Activated naive CD8-positive, alpha-beta T cell (primary cell): ENCODE data around the gene TNIP1.

Experiments
- H3K27ac Mint-ChIP-seq: one replicate; pipeline ENCODE4 v1.8.0; 2021; ENCODE audit warnings: mixed read lengths
- H3K27me3 Mint-ChIP-seq: one replicate; pipeline ENCODE4 v1.8.0; 2021; ENCODE audit warnings: mixed read lengths
- H3K36me3 Mint-ChIP-seq: one replicate; pipeline ENCODE4 v1.8.0; 2021; ENCODE audit warnings: mixed read lengths
- H3K4me1 Mint-ChIP-seq: one replicate; pipeline ENCODE4 v1.8.0; 2021; ENCODE audit warnings: low read depth, mixed read lengths
- H3K4me3 Mint-ChIP-seq: one replicate; pipeline ENCODE4 v1.8.0; 2021; ENCODE audit warnings: mild to moderate bottlenecking, mixed read lengths
- H3K9me3 Mint-ChIP-seq: one replicate; pipeline ENCODE4 v1.8.0; 2021; ENCODE audit warnings: low read depth, mixed read lengths

TNIP1 gene, protein sequence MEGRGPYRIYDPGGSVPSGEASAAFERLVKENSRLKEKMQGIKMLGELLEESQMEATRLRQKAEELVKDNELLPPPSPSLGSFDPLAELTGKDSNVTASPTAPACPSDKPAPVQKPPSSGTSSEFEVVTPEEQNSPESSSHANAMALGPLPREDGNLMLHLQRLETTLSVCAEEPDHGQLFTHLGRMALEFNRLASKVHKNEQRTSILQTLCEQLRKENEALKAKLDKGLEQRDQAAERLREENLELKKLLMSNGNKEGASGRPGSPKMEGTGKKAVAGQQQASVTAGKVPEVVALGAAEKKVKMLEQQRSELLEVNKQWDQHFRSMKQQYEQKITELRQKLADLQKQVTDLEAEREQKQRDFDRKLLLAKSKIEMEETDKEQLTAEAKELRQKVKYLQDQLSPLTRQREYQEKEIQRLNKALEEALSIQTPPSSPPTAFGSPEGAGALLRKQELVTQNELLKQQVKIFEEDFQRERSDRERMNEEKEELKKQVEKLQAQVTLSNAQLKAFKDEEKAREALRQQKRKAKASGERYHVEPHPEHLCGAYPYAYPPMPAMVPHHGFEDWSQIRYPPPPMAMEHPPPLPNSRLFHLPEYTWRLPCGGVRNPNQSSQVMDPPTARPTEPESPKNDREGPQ

DNA sequence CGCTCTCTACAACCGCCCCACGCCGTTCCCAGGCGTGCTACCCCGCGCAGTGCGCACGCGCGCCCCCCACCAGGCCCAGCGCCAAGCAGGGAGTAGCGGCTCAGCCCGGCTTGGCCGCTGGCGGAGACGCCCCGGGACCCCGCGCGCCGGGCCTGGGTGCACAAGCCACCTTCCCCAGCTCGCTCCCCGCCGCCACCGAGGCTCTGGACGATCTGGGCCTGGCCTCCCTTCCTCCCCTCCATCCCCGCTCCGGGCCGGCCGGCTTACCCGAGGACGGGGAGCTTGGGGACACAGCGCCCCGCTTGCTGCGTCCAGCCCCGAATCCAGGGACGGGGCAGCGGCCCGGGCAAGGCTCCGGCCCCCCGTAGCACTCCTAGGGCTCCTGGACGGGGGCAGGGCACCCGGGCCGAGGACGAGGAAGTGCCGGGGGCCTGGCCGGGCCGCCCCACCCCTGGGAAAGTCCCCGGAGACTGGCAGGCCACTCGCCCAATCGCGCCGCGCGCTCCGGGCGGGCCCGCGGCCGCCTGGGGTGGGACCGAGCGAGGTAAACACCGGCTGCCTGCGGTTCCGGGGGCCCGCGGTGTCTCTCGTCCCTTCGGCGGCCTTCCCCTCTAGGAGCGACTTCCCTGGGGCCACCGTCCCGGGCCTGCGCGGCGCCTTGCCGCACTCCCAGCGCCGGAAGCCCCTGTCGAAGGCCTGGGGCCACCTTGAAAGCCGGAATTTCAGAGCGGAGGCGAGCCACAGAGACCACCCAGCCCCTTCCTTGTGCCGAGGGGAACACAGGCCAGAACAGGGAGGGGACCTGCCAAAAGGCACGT lies at the start of gene TNIP1:
TNIP1 (minus strand) TSS at position 422 of the 818 bp plus-strand sequence. CDS start 15,939 bp downstream, outside the sequence.
- H3K4me1 Mint-ChIP-seq = peaks cover 78% of the 10 kb centered on the region
- H3K4me3 Mint-ChIP-seq = peak within 1 kb of the TSS; percentile 96
- H3K36me3 Mint-ChIP-seq = peaks cover 8% of the 10 kb centered on the region
- H3K27me3 Mint-ChIP-seq = no peaks in the 10 kb centered on the region
- H3K27ac Mint-ChIP-seq = peak within 1 kb of the TSS; percentile 95
- no peaks in the 10 kb centered on the region for H3K9me3 Mint-ChIP-seq

DNA sequence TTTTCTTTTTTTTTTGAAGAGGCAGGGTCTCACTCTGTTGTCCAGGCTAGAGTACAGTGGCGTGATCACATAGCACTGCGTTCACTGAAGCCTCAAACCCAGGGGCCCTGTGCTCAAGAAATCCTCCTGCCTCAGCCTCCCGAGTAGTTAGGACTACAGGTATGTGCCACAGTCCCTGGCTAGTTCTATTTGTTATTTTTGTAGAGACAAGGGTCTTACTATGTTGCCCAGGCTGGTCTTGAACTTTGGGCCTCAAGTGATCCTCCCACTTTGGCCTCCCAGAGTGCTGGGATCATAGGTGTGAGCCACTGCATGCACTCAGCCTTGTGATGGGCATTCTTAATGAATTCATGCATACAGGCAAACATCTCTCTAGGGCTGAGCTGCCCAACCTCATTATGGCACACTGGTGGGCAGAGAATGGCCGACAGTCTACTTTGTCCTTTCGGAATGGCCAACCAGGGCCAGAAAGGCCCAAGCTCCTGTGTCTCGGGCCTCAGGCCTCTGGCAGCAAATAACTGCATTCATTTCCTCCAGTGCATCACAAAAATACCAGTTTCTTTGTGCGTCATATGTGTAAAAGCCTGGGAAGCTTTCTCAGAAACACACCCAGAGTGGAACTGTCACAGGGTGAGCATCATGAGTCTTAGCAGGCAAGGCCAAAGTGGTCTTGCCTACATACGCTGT lies 49.5 kb upstream of the TNIP1 start:
- no peak overlapping the region for H3K4me3 Mint-ChIP-seq
- no peaks in the 10 kb centered on the region for H3K27me3 Mint-ChIP-seq
- H3K36me3 Mint-ChIP-seq = peaks cover 13% of the 10 kb centered on the region
- H3K9me3 Mint-ChIP-seq = no peaks in the 10 kb centered on the region
- H3K27ac Mint-ChIP-seq = peak overlapping the region; percentile 94
- peaks cover 82% of the 10 kb centered on the region for H3K4me1 Mint-ChIP-seq

DNA sequence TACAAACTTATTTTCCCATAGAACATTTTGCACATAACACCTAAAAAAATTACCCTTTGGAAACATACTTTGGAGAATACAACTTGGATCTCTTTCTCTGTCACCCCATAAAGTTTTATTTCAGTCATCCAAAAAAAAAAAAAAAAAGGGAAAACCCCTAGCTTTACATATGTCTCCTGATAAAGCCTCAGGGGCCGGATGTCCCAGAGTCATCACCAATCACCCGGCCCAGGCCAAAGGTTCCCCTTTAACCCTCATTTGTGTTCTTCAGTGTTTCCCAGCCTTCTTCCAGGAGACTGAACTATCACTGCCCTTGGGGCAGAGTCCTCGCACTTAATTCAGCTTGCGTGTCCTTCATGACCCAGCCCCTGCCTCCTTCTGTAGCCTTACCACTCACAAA lies 48.0 kb upstream of the TNIP1 start:
- Mint-ChIP-seq H3K27me3 (no peaks in the 10 kb centered on the region), H3K9me3 (no peaks in the 10 kb centered on the region), H3K4me3 (no peak overlapping the region), H3K36me3 (peaks cover 16% of the 10 kb centered on the region), H3K4me1 (peaks cover 86% of the 10 kb centered on the region), H3K27ac (peak overlapping the region; percentile 69)

DNA sequence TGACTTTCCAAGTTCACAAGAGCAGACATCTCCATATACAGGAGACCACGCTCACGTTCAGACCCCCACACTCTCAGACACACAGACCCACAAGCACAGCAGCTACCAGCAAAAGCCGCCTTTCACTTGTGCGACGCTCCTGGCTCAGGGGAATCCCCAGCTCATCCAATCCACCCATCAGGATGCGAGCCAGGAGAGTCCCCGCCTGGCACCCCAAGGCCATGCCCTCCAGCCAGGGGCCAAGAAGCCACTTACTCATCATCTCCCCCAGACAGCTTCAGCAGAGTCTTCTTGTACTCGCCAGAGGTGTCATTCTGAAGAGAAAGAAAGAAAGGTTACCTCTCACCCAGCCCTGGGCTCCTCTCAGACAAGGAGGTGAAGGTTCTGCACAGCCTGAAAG lies 47.1 kb upstream of the TNIP1 start:
- no peaks in the 10 kb centered on the region for H3K27me3 Mint-ChIP-seq
- no peaks in the 10 kb centered on the region for H3K9me3 Mint-ChIP-seq
- peaks cover 85% of the 10 kb centered on the region for H3K4me1 Mint-ChIP-seq
- peak overlapping the region; percentile 70 for H3K27ac Mint-ChIP-seq
- no peak overlapping the region for H3K4me3 Mint-ChIP-seq
- peaks cover 16% of the 10 kb centered on the region for H3K36me3 Mint-ChIP-seq

DNA sequence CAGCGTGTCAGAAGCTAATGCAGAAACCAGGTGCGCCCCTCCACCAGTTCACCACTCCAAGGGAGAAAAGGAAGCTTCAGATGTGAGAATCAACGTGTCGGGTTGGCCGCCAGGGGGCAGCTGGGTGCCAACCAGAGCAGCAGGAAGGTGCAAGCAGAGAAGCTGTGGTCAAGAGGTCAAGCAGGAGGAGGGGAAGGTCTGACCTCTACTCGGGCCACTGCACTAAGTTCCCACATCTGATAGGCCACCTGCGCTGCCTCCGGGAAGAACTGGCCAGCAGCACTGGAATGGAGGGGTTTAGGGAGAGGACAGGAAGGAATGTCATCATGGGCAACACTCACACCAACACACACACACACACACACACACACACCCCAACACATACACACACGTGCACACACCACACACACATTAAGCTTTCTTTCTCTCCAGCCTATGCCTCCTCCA lies 45.4 kb upstream of the TNIP1 start:
- Mint-ChIP-seq H3K4me1 (peaks cover 75% of the 10 kb centered on the region), H3K9me3 (no peaks in the 10 kb centered on the region), H3K36me3 (peaks cover 10% of the 10 kb centered on the region), H3K27ac (peak overlapping the region; percentile 97), H3K4me3 (peak overlapping the region; percentile 24), H3K27me3 (no peaks in the 10 kb centered on the region)

DNA sequence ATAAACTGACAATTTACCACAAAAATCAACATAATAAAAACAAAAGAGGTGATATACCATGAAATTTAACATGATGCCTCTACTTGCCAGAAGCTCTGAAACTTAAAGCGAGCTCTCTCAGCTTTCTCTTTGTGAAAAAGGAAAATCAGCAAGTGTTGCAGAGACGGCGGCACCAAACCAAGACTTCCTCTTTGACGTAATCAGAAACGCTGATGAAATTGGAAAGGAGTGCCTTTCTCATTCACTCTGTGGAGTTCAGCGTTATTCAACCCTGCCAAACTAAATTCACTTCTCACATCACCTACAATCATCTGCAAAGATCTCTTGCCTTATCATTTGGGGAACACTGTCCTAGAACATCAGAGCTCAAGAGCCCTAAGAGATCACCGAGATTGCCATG lies 44.6 kb upstream of the TNIP1 start:
- H3K27me3 Mint-ChIP-seq = no peaks in the 10 kb centered on the region

DNA sequence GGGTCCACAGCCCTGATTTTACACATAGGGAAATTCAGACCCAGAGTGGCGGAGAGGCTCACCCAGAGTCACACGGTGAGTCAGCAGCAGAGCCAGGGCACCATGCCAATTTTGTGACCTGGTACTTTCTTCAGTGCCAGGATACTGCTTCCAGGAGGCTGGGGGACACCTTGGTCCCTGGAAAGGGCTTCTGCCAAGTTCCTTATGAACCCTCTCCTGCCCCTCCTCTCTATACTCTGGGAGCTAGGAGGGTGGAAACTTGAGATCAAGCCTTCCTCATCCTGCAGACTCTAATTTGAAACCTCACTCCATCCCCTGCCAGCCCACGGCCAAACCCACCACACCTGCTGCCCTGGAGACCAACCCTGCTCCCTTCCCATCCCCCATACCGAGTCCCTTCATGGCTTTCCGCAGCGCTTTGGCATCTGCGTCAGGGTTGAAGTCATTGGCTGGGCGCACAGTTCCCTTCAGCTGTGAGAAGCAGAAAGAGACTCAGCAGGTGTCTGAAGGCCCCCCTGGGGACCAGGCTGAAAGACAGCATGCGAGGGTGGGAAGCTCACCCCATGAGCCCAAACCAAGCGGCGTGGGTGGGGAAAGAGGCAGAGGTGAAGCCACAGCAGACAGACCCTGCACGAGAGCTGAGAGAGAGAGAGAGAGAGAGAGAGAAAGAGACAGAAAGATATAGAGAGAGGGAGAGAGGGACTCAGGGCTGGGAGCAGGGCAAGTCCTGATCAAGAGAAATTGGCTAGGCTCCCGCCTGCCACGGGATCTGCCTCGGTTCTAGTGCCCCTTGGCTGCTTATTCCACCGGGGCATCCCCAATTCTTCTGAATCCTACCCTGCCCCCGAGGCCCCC lies 43.3 kb upstream of the TNIP1 start:
- Mint-ChIP-seq H3K9me3 (no peaks in the 10 kb centered on the region), H3K36me3 (peaks cover 14% of the 10 kb centered on the region), H3K4me3 (peak overlapping the region; percentile 85), H3K27me3 (no peaks in the 10 kb centered on the region), H3K4me1 (peaks cover 63% of the 10 kb centered on the region), H3K27ac (peak overlapping the region; percentile 97)

More for the DNA sequence above, 44.6 kb upstream of the TNIP1 start:
- Mint-ChIP-seq H3K4me3 (peak overlapping the region; percentile 85), H3K9me3 (no peaks in the 10 kb centered on the region), H3K4me1 (peaks cover 69% of the 10 kb centered on the region), H3K27ac (peak overlapping the region; percentile 97), H3K36me3 (peaks cover 12% of the 10 kb centered on the region)

DNA sequence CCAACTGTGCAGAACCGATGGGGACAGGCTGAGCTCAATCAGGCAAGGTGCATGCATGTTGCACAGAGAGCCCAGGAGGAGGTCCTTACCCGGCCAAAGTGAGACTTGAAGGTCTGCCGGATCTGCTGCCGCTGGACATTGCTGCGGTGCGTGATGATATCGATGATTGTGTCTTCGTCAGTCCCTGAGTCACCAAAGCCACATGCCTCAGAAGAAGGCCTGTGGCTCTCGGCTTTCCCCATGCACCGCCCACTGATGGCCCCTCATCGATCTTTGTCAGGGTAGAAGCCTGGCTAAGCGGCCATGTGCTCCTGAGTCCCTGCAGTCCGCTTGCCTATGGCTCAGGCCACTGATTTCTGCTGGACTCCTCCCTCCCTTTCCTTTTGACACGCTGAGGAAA lies 42.0 kb upstream of the TNIP1 start:
- H3K27ac Mint-ChIP-seq = peak overlapping the region; percentile 97
- no peak overlapping the region for H3K4me3 Mint-ChIP-seq

DNA sequence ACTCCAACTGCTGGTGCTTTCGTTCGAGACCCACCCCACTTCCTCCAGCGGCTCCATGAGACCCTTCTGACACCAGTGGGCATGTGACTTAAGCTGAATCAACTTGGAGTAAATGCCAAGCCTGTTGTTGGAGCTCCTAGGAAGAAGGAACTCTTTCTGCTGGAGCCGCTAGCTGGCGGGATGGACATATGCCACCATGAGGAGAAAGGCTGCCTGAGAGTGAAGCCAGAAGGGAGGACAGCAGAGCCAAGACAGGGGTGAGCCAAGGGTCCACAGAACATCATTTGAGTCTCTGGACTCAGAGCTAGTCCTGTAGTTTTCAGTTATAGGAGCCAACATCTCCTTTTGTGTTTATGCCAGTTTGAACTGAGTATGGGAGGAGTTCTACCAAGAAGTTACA lies 40.8 kb upstream of the TNIP1 start:
- Mint-ChIP-seq H3K36me3 (peaks cover 14% of the 10 kb centered on the region), H3K4me1 (peaks cover 42% of the 10 kb centered on the region), H3K9me3 (no peaks in the 10 kb centered on the region), H3K4me3 (no peak overlapping the region), H3K27me3 (no peaks in the 10 kb centered on the region), H3K27ac (peak overlapping the region; percentile 97)

More for the DNA sequence above, 42.0 kb upstream of the TNIP1 start:
- Mint-ChIP-seq H3K9me3 (no peaks in the 10 kb centered on the region), H3K36me3 (peaks cover 14% of the 10 kb centered on the region), H3K27me3 (no peaks in the 10 kb centered on the region), H3K4me1 (peaks cover 51% of the 10 kb centered on the region)

DNA sequence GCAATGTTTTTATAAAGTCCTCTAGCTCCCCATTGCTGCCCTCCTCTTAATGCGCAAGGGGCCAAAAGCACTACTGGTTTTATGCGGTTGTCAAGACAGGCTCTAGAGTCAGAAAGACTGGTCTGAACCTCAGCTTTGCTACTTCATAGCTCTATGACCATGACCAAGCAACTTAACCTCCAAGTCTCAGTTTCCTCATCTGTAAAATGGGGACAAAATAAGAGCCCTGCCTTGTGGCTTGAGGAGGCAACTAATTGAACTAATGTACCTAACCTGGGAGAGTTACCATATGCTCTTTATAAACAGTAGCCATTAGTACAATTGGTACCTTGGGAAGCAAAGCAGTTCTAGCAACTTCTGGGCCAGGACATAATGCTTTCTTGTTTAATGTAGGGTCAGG lies 40.3 kb upstream of the TNIP1 start:
- no peaks in the 10 kb centered on the region for H3K27me3 Mint-ChIP-seq
- H3K9me3 Mint-ChIP-seq = no peaks in the 10 kb centered on the region
- H3K27ac Mint-ChIP-seq = peak overlapping the region; percentile 97
- no peak overlapping the region for H3K4me3 Mint-ChIP-seq
- H3K4me1 Mint-ChIP-seq = peaks cover 36% of the 10 kb centered on the region
- H3K36me3 Mint-ChIP-seq = peaks cover 14% of the 10 kb centered on the region

DNA sequence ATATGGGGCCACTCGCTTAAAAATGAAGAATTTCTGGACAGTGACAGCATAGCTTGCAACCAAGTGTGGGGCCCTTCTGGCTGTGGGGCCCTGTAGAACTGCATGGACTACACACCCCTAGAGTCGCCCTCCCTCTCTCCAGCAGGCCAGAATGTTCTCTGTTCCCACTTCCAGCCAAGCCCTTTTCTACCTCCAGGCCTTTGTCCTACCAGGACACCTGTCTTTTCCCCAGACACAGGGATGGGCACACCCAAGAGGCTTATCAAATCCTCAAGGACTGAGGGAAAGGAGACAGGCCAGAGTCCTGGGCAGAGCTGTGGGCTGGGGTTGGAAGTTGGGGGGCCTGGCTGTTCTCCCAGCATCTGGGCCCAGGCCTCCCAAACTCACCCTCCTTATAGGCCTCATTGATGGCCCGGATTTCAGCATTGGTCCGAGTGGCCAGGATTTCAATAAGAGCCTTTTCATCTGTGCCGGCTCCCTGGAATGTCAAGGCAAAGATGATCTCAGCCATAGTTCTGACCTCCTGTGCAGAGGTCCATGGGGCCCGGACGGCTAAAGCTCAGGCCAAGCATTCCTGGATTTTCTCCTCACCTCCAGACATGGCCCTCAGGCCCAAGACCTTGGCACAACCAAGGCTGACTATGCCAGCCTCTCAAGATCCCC lies 38.2 kb upstream of the TNIP1 start:
- Mint-ChIP-seq H3K4me1 (peaks cover 24% of the 10 kb centered on the region), H3K4me3 (no peak overlapping the region), H3K9me3 (no peaks in the 10 kb centered on the region), H3K27me3 (no peaks in the 10 kb centered on the region), H3K36me3 (peaks cover 9% of the 10 kb centered on the region), H3K27ac (peak overlapping the region; percentile 75)

DNA sequence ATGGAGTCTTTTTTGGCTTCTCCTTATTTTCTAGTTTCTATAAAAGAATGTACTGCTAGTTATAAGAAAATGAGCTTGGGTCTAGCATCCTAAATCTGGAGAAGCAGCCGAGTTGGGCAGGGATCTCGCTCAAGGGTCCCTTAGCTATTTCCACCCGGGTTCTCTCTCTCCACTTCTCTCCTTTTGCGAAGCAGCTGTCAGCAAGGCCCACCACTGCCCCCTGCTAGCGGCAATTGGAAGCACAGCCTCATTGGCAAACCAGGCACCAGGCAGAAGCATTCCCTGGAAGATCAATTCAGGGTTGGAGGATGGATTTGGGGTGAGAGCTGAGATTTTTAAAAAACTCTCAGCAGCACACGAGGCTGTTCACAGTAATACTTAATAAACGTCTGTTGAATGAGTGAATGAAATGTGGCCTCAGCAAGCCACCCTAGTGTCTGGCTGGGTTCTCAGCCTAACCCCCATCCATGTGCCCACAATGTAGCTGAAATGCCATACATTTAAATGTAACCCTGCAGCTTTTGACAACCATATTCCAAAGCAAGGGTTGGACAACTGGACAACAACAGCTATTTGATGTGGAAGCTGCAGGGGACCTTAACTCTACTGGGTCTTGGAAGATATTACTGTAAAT lies 34.6 kb upstream of the TNIP1 start:
- Mint-ChIP-seq H3K4me1 (peaks cover 9% of the 10 kb centered on the region), H3K27ac (peak overlapping the region; percentile 5), H3K9me3 (no peaks in the 10 kb centered on the region), H3K27me3 (no peaks in the 10 kb centered on the region), H3K36me3 (peaks cover 2% of the 10 kb centered on the region), H3K4me3 (no peak overlapping the region)

DNA sequence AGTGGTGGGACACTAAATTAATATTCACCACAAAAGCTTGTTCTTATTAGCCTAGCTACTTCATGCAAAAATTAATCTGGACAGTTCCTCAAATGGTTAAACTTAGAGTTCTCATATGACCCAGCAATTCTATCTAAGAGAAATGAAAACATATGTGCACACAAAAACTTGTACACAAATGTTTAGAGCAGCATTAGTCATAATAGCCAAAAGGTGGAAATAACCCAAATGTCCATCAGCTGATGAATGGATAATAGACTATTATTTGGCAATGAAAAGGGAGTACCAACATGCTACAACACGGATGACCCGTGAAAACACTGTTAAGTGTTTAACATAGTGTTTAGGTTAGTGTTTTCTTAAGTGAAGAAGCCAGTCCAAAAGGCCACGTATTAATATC lies 32.8 kb upstream of the TNIP1 start:
- Mint-ChIP-seq H3K9me3 (no peaks in the 10 kb centered on the region), H3K36me3 (no peaks in the 10 kb centered on the region), H3K27ac (peak overlapping the region; percentile 72), H3K27me3 (no peaks in the 10 kb centered on the region), H3K4me1 (peaks cover 9% of the 10 kb centered on the region), H3K4me3 (no peak overlapping the region)
